Spleen (tissue), 7 donors: ENCODE results near the gene PROSER3.
A peak's percentile ranks its signal among the peaks of the same experiment; 100 is the strongest.

ENCODE experiments used
- CTCF ChIP-seq, 11 experiments: fragments of 200-600 bp in 7 of 11; fragments of 450-650 bp in 4 of 11; sonication (generic) in 4 of 11; IDR thresholded peaks in 8 of 11; conservative IDR thresholded peaks in 3 of 11; 1 replicate in 7 of 11; 2 replicates in 4 of 11; pipeline versions ENCODE4 v1.4.0 to v1.8.0; 2016 to 2021; ENCODE audit warnings: antibody characterized with exemption in 11 of 11, inconsistent platforms in 4 of 11, mild to moderate bottlenecking in 1 of 11
- POLR2A ChIP-seq, 3 donors: fragments of 450-650 bp; IDR thresholded peaks; one replicate each; pipeline ENCODE4 v1.5.1; 2017; ENCODE audit warnings: antibody characterized with exemption in 3 of 3, mild to moderate bottlenecking in 1 of 3
- POLR2AphosphoS5 ChIP-seq, 3 donors: sonication (generic); formaldehyde crosslinking; IDR thresholded peaks; one replicate each; pipeline ENCODE4 v1.5.1; 2017; ENCODE audit warnings: antibody characterized with exemption in 3 of 3
- donor health status: DM: no; HTN: no; CAD: no; lungs with moderate emphysema.
- donor health status: DM: no; HTN: no; CAD: no.
- donor health status: DM: no; HTN: no; CAD: no.

- TF ChIP-seq POLR2A (IDR thresholded peaks at IDR 0.05), result no peak
- no peak for TF ChIP-seq CTCF (IDR thresholded peaks at IDR 0.05 in 8 of 11, conservative IDR thresholded peaks at IDR 0.05 in 3 of 11)
- TF ChIP-seq POLR2AphosphoS5 (IDR thresholded peaks at IDR 0.05), result peak in 1 of 3 donors; percentile 51
Observed at GRCh38 chr19:35724560-35724959, 33.4 kb upstream of the PROSER3 start.
